GM12878 (cell line): ENCODE results near the gene GNAO1. TPM values are rescaled to one million over a fixed set of nuclear protein-coding genes. Genes with fewer than 3 reads are reported as not detected.

Experiments used
- ATAC-seq: fragments of 200-7000 bp; cut with Tn5 transposase; 3 replicates; pipeline ENCODE4 v1.9.1; 2020; ENCODE audit warnings: mild to moderate bottlenecking, moderate library complexity
- BruUV-seq: library from RNA; stranded (reverse); fragments of 400-500 nt; replicated peaks from 2 replicates; lab custom pipeline; 2021; lab: Mats Ljungman, UMichigan
- CTCF ChIA-PET: fragments of 300-600 bp; sonication (Branson Sonifier 250); formaldehyde crosslinking; extraction: SDS; loops from one replicate; lab custom pipeline; 2021; ENCODE audit warnings: inconsistent platforms; lab: Yijun Ruan, JAX
- POLR2A ChIA-PET: fragments of 350-600 bp; formaldehyde crosslinking; extraction: SDS; loops from one replicate; lab custom pipeline; 2021; ENCODE audit warnings: inconsistent platforms; lab: Charles Lee
- RAD21 ChIA-PET: fragments of 300-600 bp; sonication (Branson Sonifier 250); formaldehyde crosslinking; loops from one replicate; lab custom pipeline; 2023; ENCODE audit warnings: antibody characterized with exemption; ENCODE audit not compliant: unreplicated experiment; lab: Charles Lee
- SMC1A ChIA-PET: fragments of 300-600 bp; sonication (Branson Sonifier 250); formaldehyde crosslinking; loops from one replicate; lab custom pipeline; 2023; ENCODE audit not compliant: unreplicated experiment, uncharacterized antibody; lab: Charles Lee
- DNase-seq: peaks from one replicate; pipeline ENCODE4 v3.0.0-alpha.2; 2011; ENCODE audit warnings: low read depth, low spot score
- FAIRE-seq: peaks from 3 replicates; lab custom pipeline; 2011; peaks lifted over from hg19 to GRCh38; lab: Jason Lieb, UNC
- H2AFZ ChIP-seq: 2 replicates; pipeline ENCODE4 v1.6.0; 2011; ENCODE audit warnings: low read depth, low read length, control low read depth; ENCODE audit not compliant: control insufficient read depth
- H3K27ac ChIP-seq: 2 replicates; pipeline ENCODE4 v1.5.1; 2011; ENCODE audit warnings: control low read depth; ENCODE audit not compliant: control insufficient read depth, insufficient read depth
- H3K27me3 ChIP-seq, 2 experiments: replicated peaks in 1 of 2; 2 replicates each; pipeline versions ENCODE4 v1.6.0 to v1.6.1; 2011; ENCODE audit warnings: low read length in 1 of 2; ENCODE audit not compliant: control insufficient read depth in 2 of 2, insufficient read depth in 2 of 2
- H3K36me3 ChIP-seq, 2 experiments: 2 replicates each; pipeline ENCODE4 v1.5.1; 2011; ENCODE audit warnings: low read length in 1 of 2; ENCODE audit not compliant: control insufficient read depth in 2 of 2, insufficient read depth in 2 of 2
- H3K4me1 ChIP-seq: 2 replicates; pipeline ENCODE4 v1.6.1; 2011; ENCODE audit warnings: mild to moderate bottlenecking, low read length, moderate library complexity, mixed read lengths; ENCODE audit not compliant: control insufficient read depth, insufficient read depth
- H3K4me2 ChIP-seq: 2 replicates; pipeline ENCODE4 v1.6.0; 2011; ENCODE audit warnings: control low read depth; ENCODE audit not compliant: control insufficient read depth, insufficient read depth
- H3K4me3 ChIP-seq: fragments of 200-600 bp; sonication (generic); 2 replicates; pipeline ENCODE4 v1.5.1; 2016
- H3K79me2 ChIP-seq: 2 replicates; pipeline ENCODE4 v1.6.0; 2011; ENCODE audit warnings: low read length; ENCODE audit not compliant: control insufficient read depth, insufficient read depth
- H3K9ac ChIP-seq: 2 replicates; pipeline ENCODE4 v1.8.0; 2011; ENCODE audit warnings: low read length, control low read depth, mixed read lengths; ENCODE audit not compliant: control insufficient read depth, insufficient read depth
- H3K9me3 ChIP-seq: replicated peaks from 3 replicates; pipeline ENCODE4 v1.5.1; 2011; ENCODE audit warnings: mild to moderate bottlenecking, low read length; ENCODE audit not compliant: control insufficient read depth, insufficient read depth
- H4K20me1 ChIP-seq: 2 replicates; pipeline ENCODE4 v1.6.0; 2011; ENCODE audit not compliant: control insufficient read depth, insufficient read depth
- BCLAF1 ChIP-seq: fragments of 450-650 bp; IDR thresholded peaks from 2 replicates; pipeline ENCODE4 v1.6.1; 2017; ENCODE audit warnings: antibody characterized with exemption, mild to moderate bottlenecking, moderate library complexity
- BHLHE40 ChIP-seq, 2 experiments: fragments of 450-650 bp in 1 of 2; IDR thresholded peaks; 2 replicates each; pipeline ENCODE4 v1.6.1; 2011 to 2017; ENCODE audit warnings: low read depth in 2 of 2, borderline replicate concordance in 1 of 2, improper control_type of control experiment in 1 of 2, low read length in 1 of 2, mild to moderate bottlenecking in 1 of 2
- CHD4 ChIP-seq: fragments of 200-600 bp; sonication (generic); IDR thresholded peaks from 2 replicates; pipeline ENCODE4 v1.6.1; 2016; ENCODE audit warnings: mild to moderate bottlenecking
- E2F8 ChIP-seq: fragments of 450-650 bp; IDR thresholded peaks from 2 replicates; pipeline ENCODE4 v1.6.1; 2018; ENCODE audit warnings: mild to moderate bottlenecking, low read depth, moderate library complexity; ENCODE audit not compliant: partially characterized antibody
- ESRRA ChIP-seq: IDR thresholded peaks from 2 replicates; pipeline ENCODE4 v1.6.1; 2012; ENCODE audit warnings: mild to moderate bottlenecking, low read length, improper control_type of control experiment
- LARP7 ChIP-seq: fragments of 450-650 bp; IDR thresholded peaks from 2 replicates; pipeline ENCODE4 v1.6.1; 2017; ENCODE audit warnings: mild to moderate bottlenecking
- PKNOX1 ChIP-seq: fragments of 450-650 bp; IDR thresholded peaks from 2 replicates; pipeline ENCODE4 v1.6.1; 2016; ENCODE audit warnings: mild to moderate bottlenecking
- POLR2AphosphoS5 ChIP-seq: IDR thresholded peaks from 2 replicates; pipeline ENCODE4 v1.6.1; 2011; ENCODE audit warnings: mild to moderate bottlenecking, low read length, inconsistent platforms
- RBBP5 ChIP-seq: fragments of 200-600 bp; sonication (generic); conservative IDR thresholded peaks from 2 replicates; pipeline ENCODE4 v1.6.1; 2016
- RELB ChIP-seq: fragments of 450-650 bp; IDR thresholded peaks from 2 replicates; pipeline ENCODE4 v1.6.1; 2017; ENCODE audit warnings: low read depth, mild to moderate bottlenecking, moderate library complexity
- RFX5 ChIP-seq: IDR thresholded peaks from 2 replicates; pipeline ENCODE4 v1.6.1; 2011; ENCODE audit warnings: low read depth, low read length, improper control_type of control experiment
- SMAD5 ChIP-seq: IDR thresholded peaks from 2 replicates; pipeline ENCODE4 v1.6.1; 2016; ENCODE audit warnings: antibody characterized with exemption, low read depth
- TCF3 ChIP-seq: IDR thresholded peaks from 2 replicates; pipeline ENCODE4 v1.6.1; 2012; ENCODE audit warnings: low read depth, mild to moderate bottlenecking, low read length, borderline replicate concordance; ENCODE audit not compliant: insufficient read depth
- WRNIP1 ChIP-seq: IDR thresholded peaks from 2 replicates; pipeline ENCODE4 v1.6.1; 2011; ENCODE audit warnings: low read depth, low read length, improper control_type of control experiment, borderline replicate concordance
- ZNF24 ChIP-seq: fragments of 450-650 bp; IDR thresholded peaks from 2 replicates; pipeline ENCODE4 v1.6.1; 2017; ENCODE audit warnings: antibody characterized with exemption, mild to moderate bottlenecking
- WGBS: methylation state at CpG from one replicate; pipeline ENCODE4 v1.1.6; 2016; ENCODE audit warnings: low lambda C conversion rate; ENCODE audit not compliant: insufficient replicate concordance, insufficient coverage; ENCODE audit errors: missing lambda C conversion rate; 5-methylcytosine and 5-hydroxymethylcytosine counted together
- in situ Hi-C: fragments of 300-500 bp; cut with MboI; formaldehyde crosslinking; loops from 9 replicates; pipeline ENCODE4 v1.14.3; 2018; ENCODE audit warnings: mixed read lengths
- intact Hi-C: fragments of 100-400 bp; cut with micrococcal nuclease; formaldehyde crosslinking; loops from one replicate; pipeline ENCODE4 v1.14.2; 2022; ENCODE audit not compliant: unreplicated experiment
- polyA plus RNA-seq, 11 experiments: library from polyadenylated mRNA; depleted of rRNA in 4 of 11; unstranded in 6 of 11; stranded (reverse) in 5 of 11; fragments of >200 nt; fragmentation: Nextera tagmentation in 4 of 11; fragmentation: Illumina TruSeq in 1 of 11; extraction: Ambion mirVana in 4 of 11; extraction: Trizol in 1 of 11; gene quantifications; 1 replicate in 1 of 11; 2 replicates in 10 of 11; pipeline versions ENCODE4 v1.2.1 to v1.2.3, GENCODE V29; 2011 to 2016; ENCODE audit warnings: inconsistent platforms in 2 of 11, missing spikeins in 2 of 11, low read depth in 1 of 11
- total RNA-seq, 4 experiments: library from RNA; depleted of rRNA in 3 of 4; stranded (reverse); fragments of >200 nt in 3 of 4; fragmentation: Illumina TruSeq in 1 of 4; extraction: Trizol in 1 of 4; gene quantifications; 2 replicates each; pipeline versions ENCODE4 v1.2.1 to v1.2.3, GENCODE V29; 2013 to 2021

GNAO1 gene
- total and polyA plus RNA-seq, 10 of the 15 experiments (the other 5 are each of a cell fraction or from before 2014, with no cell fraction given), result 0.05 to 0.28 (median 0.14) TPM; not detected in 6

GRCh38 chr16:56306690-56307533 is 115.6 kb downstream of the GNAO1 start:
- no TSS peak for BruUV-seq
- intact Hi-C loops (no loop called here), in situ Hi-C loops (no loop called here)

More at GRCh38 chr16:56306690-56307533, 115.6 kb downstream of the GNAO1 start:
- Histone ChIP-seq H3K9me3 (no peaks in the 10 kb centered on the region), H3K27ac (no peak overlapping the region), H2AFZ (no peak overlapping the region), H3K79me2 (no peaks in the 10 kb centered on the region), H3K4me1 (no peaks in the 10 kb centered on the region), H3K36me3 (no peaks in the 10 kb centered on the region), H3K27me3 (peaks cover 0 to 3% of the 10 kb centered on the region in 2 experiments; a peak in 2 of 4 replicates), H3K4me3 (no peak overlapping the region), H3K9ac (no peak overlapping the region)
- ChIA-PET CTCF (interaction anchor here (1.1 to 3.5 kb wide), 2 partner anchors 12 to 26 kb away, joined by 3 to 12 read pairs; no protein-coding TSS in a partner anchor), RAD21 (no interaction called here), POLR2A (no interaction called here), SMC1A (no interaction called here)
- ATAC-seq, result no peak
- FAIRE-seq, result no peak
- no peak for DNase-seq
- WGBS, result 12% methylated on average over 15 of the region's 16 CpGs
- TF ChIP-seq TCF3 (no peak), POLR2AphosphoS5 (no peak), RBBP5 (no peak), ZNF24 (no peak), ESRRA (no peak), LARP7 (no peak), RELB (no peak), SMAD5 (no peak), PKNOX1 (no peak), BCLAF1 (no peak), WRNIP1 (no peak), BHLHE40 (IDR thresholded peaks at IDR 0.05; ENCODE audit: borderline replicate concordance in 1 of 2, low read depth in 2 of 2, low read length in 1 of 2) (no peak), E2F8 (no peak), RFX5 (no peak), CHD4 (no peak)
- TF ChIP-seq, all 136 proteins: peak for 0
- Histone ChIP-seq H4K20me1 (no peaks in the 10 kb centered on the region), H3K4me2 (no peak overlapping the region)
